NCI-H2107 (cell line): ENCODE measurements around the gene DDX17.

Experiments
- DNase-seq: peaks from one replicate; lab custom pipeline; 2025; lab: John Stamatoyannopoulos, UW

The DDX17 gene

DNA sequence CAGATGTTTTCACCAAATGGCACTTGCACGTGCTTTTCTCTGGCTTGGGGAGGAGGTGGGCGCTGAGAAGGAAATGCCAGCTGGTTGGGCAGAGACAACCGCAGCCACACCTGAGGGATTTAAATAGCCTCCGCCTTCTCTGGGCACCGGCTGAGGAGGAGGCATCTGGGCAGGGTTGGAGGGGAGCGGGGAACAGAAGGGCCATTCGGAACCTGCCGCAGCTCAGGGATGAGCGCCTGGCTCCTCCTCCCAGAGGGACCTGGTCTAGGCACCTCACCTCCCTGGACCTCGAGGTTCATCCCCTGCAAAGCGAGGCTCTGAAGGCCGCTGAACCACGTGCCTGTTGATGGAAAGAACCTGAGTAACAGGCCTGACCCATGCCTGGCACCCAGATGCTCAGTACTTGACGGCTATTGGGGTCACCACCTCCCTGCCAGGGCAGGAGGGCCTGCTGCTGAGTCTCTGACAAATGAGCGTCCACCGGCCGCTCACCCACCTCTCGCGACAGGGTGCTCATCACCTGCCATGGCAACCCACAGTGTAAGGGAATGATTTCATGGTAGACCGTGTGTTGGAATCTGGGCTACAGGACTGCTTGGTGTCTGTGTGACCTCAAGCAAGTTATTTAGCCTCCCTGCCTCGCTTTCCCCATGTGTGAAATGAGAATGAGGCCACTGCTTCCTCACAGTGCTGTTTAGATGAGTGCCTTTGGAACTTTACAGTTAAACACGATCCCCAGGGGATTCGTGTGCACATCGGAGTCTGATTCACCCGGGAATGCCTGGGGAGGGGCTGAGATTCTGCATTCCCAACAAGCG is 40.2 kb downstream of the DDX17 start:
- no peak for DNase-seq

DNA sequence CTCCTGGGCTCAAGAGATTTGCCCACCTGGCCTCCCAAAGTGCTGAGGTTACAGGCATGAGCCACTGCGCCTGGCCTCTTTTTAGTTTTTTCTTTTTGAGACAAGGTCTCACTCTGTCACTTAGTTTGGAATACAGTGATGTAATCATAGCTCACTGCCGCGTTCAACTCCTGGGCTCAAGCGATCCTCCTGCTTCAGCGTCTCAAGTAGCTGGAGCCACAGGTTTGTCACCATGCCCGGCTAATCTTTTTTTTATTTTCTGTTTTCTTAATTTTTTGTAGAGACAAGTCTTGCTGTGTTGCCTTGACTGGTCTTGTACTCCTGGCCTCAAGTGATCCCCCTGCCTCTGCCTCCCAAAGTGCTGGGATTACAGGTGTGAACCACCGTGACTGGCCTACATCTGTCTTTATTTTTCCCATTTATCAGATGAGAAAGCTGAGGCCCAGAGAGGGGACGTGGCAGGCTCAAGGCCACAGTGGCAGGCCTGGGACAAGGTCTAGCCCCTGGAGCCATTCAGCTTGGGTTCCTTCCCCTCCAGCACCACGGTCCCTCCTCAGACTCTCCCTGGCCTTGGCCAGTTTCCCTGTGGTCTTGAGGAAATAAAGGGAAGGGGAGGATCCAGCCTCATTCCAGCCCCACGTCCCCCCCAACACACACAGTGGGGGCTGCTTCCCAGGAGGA is 41.0 kb downstream of the DDX17 start:
- DNase-seq, result no peak

GRCh38 chr22:38462960-38463784 is 42.9 kb downstream of the DDX17 start:
- no peak for DNase-seq

DNA sequence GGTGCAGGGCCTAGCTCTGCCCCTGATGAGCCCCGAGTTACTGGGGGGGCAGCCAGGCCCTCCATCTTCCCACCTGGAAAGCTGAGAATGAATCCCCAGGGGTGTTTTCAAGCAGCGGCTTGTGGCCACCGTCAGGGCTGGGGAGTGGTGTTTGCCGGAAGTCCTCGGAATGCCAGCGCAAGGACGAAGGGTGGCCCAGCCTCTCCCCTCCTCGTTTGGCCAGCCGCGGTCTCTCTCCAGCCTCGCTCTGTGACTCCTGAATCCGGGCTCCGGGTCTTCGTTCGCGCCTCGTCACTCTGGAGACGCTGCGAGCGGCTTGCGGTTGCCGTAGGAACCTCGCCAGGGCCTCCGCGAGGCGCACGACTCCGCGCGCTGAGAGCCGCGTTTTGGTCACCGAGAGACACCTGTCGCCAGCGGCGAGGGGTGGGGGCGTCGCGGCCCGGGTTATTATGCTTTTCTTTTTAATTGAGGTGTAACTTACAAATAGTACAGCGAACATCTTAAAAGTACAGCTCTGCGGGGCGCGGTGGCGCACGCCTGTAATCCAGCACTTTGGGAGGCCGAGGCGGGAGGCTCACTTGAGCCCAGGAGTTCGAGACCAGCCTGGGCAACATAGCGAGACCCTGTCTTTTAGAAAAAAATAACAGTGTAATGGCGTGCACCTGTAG is 44.6 kb downstream of the DDX17 start:
- DNase-seq, result peak; percentile 61

GRCh38 chr22:38461057-38461413 is 45.1 kb downstream of the DDX17 start:
- DNase-seq, result no peak

- DNase-seq, result no peak
Observed at GRCh38 chr22:38460426-38460840, 45.7 kb downstream of the DDX17 start.

- no peak for DNase-seq
Observed at GRCh38 chr22:38456841-38457699, 49.0 kb downstream of the DDX17 start.

DNA sequence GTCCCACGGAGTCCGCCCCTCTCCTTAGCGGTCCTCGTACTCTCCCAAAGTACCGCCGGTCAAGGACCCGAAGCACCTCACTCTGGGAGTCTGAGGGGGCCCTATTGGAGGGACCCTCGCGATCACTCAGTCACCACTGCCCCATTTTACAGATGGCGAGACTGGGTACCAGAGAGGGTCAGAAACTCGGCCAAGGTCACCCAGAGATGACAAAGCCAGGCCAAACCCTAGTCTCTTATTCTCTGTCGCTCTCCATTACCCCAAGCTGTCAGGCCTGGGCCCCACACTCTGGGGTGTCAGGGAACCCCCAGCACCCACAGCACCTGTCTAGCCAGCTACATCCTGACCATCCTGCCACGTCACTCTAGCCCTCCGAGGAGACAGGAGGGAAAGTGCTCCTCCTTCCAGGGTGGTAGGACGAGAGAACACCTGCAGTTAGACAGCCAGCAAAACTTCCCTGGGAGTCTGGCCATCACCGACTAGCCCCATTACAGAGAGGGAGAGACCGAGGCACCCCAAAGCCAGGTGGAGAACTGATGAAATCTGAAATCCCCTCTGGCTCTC is 49.8 kb downstream of the DDX17 start:
- no peak for DNase-seq

GRCh38 chr22:38455530-38456271 is 50.4 kb downstream of the DDX17 start:
- no peak for DNase-seq

DNA sequence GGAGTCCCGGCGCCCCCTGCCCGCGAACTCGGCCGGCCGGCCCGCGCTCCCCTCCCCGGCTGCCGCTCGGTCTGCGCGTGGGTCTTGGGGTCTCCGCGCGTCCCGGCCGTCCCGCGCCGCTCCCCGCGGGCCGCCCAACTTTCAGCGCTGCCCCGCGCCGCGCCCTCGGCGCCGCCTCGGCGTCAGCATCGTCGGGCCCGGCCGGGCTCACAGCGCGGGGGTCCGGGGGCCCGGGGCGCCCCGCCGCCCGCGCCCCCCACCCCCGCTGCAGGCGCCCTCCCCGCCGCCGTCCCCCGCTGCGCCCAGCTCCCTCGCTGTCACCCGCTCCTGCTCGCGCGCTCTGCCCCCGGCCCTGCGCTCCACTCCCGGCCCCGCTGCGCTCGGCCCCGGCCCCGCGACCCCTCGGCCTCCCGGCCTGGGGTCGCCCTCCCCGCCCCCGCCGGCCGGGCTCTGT is 51.0 kb downstream of the DDX17 start, which contains the start of gene KCNJ4:
Gene KCNJ4, minus strand, starts transcription at position 124 of the 454 bp plus-strand sequence. CDS start 27,067 bp downstream, outside the sequence.
- no peak for DNase-seq

DNA sequence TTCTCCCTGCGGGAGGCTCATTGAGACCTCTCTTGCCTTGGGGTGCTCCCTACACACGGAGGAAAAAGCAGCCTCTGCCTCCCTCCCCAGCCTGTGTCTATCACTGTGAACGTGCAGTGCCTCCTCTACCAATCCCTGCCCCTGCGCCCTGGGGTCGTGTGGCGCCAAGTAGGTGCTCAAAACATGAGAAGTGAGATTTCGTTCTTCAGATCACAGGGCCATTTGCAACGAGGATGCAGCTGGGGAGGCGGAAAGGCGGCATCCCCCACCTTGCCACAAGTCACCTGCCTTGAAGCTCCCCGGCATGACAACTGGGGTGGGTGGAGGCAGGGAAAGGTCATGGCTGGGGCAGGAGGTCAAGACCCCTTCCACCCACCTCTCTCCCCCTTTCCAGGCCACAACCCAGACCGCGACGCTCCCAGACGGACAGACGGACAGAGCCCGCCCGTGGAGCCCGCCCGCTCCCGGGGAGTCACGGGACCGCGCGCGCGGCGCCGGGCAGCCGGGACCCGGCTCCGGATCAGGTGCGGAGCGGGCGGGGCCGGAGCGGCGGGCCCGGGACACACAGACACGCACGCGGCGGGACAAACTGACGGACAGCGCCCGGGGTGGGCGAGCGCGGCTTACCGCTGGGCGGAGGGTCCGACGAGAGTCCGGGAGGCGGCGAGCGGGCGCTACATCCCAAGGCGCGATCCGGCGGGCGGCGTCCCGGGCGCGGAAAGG is 51.6 kb downstream of the DDX17 start:
- no peak for DNase-seq

DNA sequence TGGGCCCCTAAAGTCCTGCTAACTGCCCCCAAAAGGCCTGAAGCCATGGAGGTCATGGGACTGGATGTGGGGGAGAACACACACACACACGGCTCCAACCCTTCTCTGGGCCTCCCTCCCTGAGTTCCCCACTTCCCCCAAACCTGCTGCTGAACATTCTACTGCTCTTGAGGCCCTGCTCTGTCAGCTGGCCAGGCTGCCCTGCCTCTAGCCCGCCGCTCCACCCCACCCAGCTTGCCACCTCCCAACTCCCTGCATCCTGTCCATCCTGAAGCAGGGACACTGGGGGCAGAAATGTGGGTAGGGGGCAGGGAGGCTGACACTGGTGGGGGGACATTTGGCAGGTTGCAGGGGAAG is 52.1 kb downstream of the DDX17 start:
- no peak for DNase-seq

DNA sequence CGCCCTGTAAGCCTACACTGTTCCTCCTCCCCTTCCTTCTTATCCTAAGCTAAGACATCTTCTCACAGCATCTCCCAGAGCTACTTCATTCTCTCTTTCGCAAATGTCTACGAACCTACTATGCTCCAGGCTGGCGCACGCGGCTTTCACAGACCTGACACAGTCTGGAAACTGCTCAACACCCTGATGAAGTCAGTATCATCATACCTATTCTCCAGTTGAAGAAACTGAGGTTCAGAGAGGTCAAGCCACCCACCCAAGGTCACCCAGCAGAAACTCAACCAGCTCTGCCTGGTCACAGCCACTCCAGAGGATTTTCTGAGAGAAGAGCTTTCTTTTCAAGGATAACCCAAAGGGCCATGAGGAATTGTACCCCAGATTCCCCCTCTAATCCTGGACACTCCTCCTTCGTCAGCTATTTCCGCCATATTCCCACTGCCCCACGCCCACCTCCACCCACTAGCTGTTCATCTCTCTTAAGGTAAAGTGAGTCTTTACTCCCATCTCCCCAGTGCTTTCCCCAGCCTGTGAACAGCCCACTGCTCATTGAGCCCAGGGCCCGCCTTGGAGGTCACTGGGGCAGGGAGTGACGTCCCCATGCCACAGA is 52.9 kb downstream of the DDX17 start:
- DNase-seq, result no peak

DNA sequence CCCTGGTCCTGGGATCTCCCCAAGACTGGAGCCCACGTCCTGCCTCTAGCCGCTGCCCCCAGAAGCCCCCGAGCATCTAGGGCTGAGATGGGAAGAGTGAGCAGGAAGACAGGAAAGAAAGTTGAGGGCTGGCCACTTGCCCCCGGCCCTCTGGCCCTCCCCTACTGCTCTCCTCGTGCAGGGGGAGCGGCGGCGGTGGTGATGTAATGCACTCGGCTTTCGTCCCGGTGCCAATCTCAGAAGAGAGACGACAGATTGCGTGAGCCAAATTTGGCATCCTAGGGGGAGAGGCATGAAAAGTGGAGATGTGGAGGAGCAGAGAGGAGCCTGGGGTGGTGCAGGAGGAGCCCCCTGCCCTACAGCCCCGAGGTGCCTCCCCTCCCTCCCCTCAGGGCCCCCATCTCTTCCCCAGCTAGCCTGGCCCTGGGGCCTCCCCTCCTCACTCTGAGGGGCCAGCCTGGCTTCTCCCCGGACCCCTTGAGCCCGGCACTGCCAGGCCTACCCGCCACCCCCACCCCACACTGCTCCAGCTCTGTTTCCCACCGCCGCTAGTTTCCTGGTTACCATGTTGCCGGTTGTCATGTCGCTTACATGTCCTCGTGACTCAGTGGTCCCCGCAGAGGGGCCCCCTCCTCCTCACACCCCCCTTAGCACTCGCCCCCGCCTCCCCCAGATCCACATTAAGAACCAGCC is 53.6 kb downstream of the DDX17 start:
- DNase-seq, result no peak

- DNase-seq, result no peak
Observed at GRCh38 chr22:38451864-38452263, 54.2 kb downstream of the DDX17 start.

DNA sequence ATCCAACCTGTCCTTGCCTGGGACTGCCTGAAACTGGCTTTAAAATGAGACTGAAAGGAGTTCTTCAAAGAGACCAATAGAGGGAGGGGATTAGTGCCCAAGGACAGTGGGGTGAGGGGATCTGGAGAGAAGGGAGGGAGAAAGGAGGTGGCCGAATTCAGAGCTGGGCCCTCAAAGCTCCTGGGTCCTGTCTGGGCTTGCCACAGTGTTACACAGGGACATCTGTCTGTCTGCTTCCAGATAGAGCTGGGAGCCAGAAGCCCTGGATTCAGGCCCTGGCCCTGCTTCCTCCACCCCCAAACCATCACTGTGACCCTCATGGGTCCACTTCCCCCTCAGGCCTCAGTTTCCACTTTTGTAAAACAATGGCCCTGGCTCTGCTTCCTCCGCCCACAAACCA is 54.7 kb downstream of the DDX17 start:
- no peak for DNase-seq

- DNase-seq, result no peak
Observed at GRCh38 chr22:38450234-38450797, 55.8 kb downstream of the DDX17 start.

GRCh38 chr22:38449776-38450175 is 56.3 kb downstream of the DDX17 start:
- no peak for DNase-seq
